Measurements from ENCODE around the gene MAPK9.

MAPK9 gene

GRCh38 chr5:180197016-180197702 is 94.7 kb downstream of the MAPK9 start:
- H3K4me3 ChIP-seq (ENCODE audit: insufficient read depth, low read depth, low read length, poor library complexity, severe bottlenecking): no peak overlapping the region
- no peaks in the 10 kb centered on the region for H3K9me3 ChIP-seq (ENCODE audit: control insufficient read depth, low read length)
- H3K4me1 ChIP-seq (ENCODE audit: control insufficient read depth, insufficient read depth, low read length, poor library complexity, severe bottlenecking): no peaks in the 10 kb centered on the region
- no peak for DNase-seq
- H3K36me3 ChIP-seq (ENCODE audit: control insufficient read depth, insufficient read depth, low read length): no peaks in the 10 kb centered on the region
- no peaks in the 10 kb centered on the region for H3K27me3 ChIP-seq (replicated peaks; ENCODE audit: control insufficient read depth, insufficient read depth, low read length, poor library complexity, severe bottlenecking)
- no peak overlapping the region for H3K27ac ChIP-seq (ENCODE audit: insufficient read depth, low read length, poor library complexity, severe bottlenecking)

GRCh38 chr5:180194410-180195345 is 97.2 kb downstream of the MAPK9 start:
- H3K36me3 ChIP-seq (ENCODE audit: control insufficient read depth, insufficient read depth, low read length): no peaks in the 10 kb centered on the region
- DNase-seq: no peak
- no peak overlapping the region for H3K27ac ChIP-seq (ENCODE audit: insufficient read depth, low read length, poor library complexity, severe bottlenecking)
- no peak overlapping the region for H3K4me3 ChIP-seq (ENCODE audit: insufficient read depth, low read depth, low read length, poor library complexity, severe bottlenecking)
- H3K9me3 ChIP-seq (ENCODE audit: control insufficient read depth, low read length): no peaks in the 10 kb centered on the region
- H3K4me1 ChIP-seq (ENCODE audit: control insufficient read depth, insufficient read depth, low read length, poor library complexity, severe bottlenecking): no peaks in the 10 kb centered on the region
- H3K27me3 ChIP-seq (replicated peaks; ENCODE audit: control insufficient read depth, insufficient read depth, low read length, poor library complexity, severe bottlenecking): no peaks in the 10 kb centered on the region

- no peak for DNase-seq
- Histone ChIP-seq H3K4me1 (ENCODE audit: control insufficient read depth, insufficient read depth, low read length, poor library complexity, severe bottlenecking) (no peaks in the 10 kb centered on the region), H3K4me3 (ENCODE audit: insufficient read depth, low read depth, low read length, poor library complexity, severe bottlenecking) (no peak overlapping the region)
Observed at GRCh38 chr5:180193749-180194375, 98.0 kb downstream of the MAPK9 start.

GRCh38 chr5:180191716-180192115 is 100.2 kb downstream of the MAPK9 start:
- H3K4me1 ChIP-seq (ENCODE audit: control insufficient read depth, insufficient read depth, low read length, poor library complexity, severe bottlenecking): no peaks in the 10 kb centered on the region
- H3K27me3 ChIP-seq (replicated peaks; ENCODE audit: control insufficient read depth, insufficient read depth, low read length, poor library complexity, severe bottlenecking): no peaks in the 10 kb centered on the region
- H3K27ac ChIP-seq (ENCODE audit: insufficient read depth, low read length, poor library complexity, severe bottlenecking): no peak overlapping the region
- no peak for DNase-seq
- H3K9me3 ChIP-seq (ENCODE audit: control insufficient read depth, low read length): no peaks in the 10 kb centered on the region
- no peaks in the 10 kb centered on the region for H3K36me3 ChIP-seq (ENCODE audit: control insufficient read depth, insufficient read depth, low read length)
- no peak overlapping the region for H3K4me3 ChIP-seq (ENCODE audit: insufficient read depth, low read depth, low read length, poor library complexity, severe bottlenecking)

More at GRCh38 chr5:180193749-180194375, 98.0 kb downstream of the MAPK9 start:
- Histone ChIP-seq H3K27ac (ENCODE audit: insufficient read depth, low read length, poor library complexity, severe bottlenecking) (no peak overlapping the region), H3K27me3 (replicated peaks; ENCODE audit: control insufficient read depth, insufficient read depth, low read length, poor library complexity, severe bottlenecking) (no peaks in the 10 kb centered on the region), H3K36me3 (ENCODE audit: control insufficient read depth, insufficient read depth, low read length) (no peaks in the 10 kb centered on the region), H3K9me3 (ENCODE audit: control insufficient read depth, low read length) (no peaks in the 10 kb centered on the region)

GRCh38 chr5:180187767-180188166 is 104.1 kb downstream of the MAPK9 start:
- H3K4me3 ChIP-seq (ENCODE audit: insufficient read depth, low read depth, low read length, poor library complexity, severe bottlenecking): no peak overlapping the region

More at GRCh38 chr5:180187767-180188166, 104.1 kb downstream of the MAPK9 start:
- no peak for DNase-seq
- Histone ChIP-seq H3K4me1 (ENCODE audit: control insufficient read depth, insufficient read depth, low read length, poor library complexity, severe bottlenecking) (no peaks in the 10 kb centered on the region), H3K27me3 (replicated peaks; ENCODE audit: control insufficient read depth, insufficient read depth, low read length, poor library complexity, severe bottlenecking) (no peaks in the 10 kb centered on the region), H3K9me3 (ENCODE audit: control insufficient read depth, low read length) (no peaks in the 10 kb centered on the region), H3K36me3 (ENCODE audit: control insufficient read depth, insufficient read depth, low read length) (no peaks in the 10 kb centered on the region), H3K27ac (ENCODE audit: insufficient read depth, low read length, poor library complexity, severe bottlenecking) (no peak overlapping the region)
